HG03460 (cell line): ENCODE results near the gene TRIM6.
"Not testable (repeated sequence)": the region's sequence is repeated elsewhere in the genome, so short reads cannot be mapped to it uniquely, and the experiment has no call there.

Source experiments
- ATAC-seq: cut with Tn5 transposase; IDR thresholded peaks from one replicate; pipeline ENCODE4 v1.9.1; 2021; ENCODE audit not compliant: unreplicated experiment

TRIM6 gene

DNA sequence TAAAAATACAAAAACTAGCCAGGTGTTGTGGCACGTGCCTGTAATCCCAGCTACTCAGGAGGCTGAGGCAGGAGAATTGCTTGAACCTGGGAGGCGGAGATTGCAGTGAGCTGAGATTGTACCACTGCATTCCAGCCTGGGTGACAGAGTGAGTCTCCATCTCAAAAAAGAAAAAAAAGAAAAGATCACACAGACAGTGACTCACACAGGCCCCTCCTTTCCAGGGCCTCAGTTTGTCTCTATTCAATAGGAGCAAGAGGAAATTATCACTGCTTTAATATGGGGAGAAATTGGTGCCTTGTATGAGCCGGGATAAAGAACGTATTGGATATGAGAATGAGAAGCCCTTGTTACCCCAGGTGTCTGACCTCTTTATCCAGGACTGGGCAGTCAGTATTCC is 6.4 kb downstream of the TRIM6 start:
- not testable (repeated sequence) for ATAC-seq

GRCh38 chr11:5603326-5603725 is 6.9 kb downstream of the TRIM6 start:
- ATAC-seq = no peak

DNA sequence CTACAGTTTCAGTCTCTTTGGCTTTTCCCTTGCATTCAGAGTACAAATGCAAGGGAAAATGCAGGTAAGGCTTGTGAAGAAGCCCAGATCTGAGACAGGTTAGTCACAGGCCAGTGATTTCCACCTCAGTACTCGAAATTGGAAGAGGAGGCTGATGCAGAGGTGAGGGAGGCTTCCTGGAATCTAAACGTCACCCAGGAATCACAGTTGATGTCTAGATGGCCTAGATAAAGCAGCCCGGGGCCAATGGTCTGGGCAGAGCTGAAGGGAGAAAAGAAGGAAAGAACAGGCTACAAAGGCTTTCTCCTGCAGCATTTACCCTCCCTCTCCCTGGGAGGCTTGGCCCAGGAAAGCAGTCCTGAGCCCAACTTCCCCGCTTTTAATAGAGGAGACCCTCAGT is 8.5 kb downstream of the TRIM6 start:
- no peak for ATAC-seq

DNA sequence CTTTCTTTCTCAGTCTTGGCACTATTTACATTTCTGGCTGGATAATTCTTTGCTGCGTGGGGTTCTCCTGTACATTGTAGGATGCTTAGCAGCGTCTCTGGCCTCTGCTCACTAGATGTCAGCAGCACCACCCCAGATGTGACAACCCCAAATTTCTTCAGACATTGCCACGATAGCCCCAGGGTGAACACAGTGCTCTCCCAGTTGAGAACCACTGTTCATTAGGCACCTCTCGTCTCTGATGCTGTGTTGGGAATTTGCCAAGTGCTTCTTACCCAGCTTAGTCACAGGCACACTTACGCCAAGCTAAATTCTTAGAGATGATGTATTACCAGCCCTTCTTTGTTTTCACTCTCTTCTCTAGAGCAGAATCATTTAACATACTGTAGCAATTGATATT is 9.4 kb downstream of the TRIM6 start:
- ATAC-seq = no peak

GRCh38 chr11:5608808-5609207 is 12.4 kb downstream of the TRIM6 start:
- no peak for ATAC-seq

- ATAC-seq = no peak
Observed at GRCh38 chr11:5610446-5610845, 14.0 kb downstream of the TRIM6 start.

- ATAC-seq = no peak
Observed at GRCh38 chr11:5611627-5612026, 15.2 kb downstream of the TRIM6 start.

GRCh38 chr11:5618807-5619206 is 22.4 kb downstream of the TRIM6 start:
- ATAC-seq = no peak

DNA sequence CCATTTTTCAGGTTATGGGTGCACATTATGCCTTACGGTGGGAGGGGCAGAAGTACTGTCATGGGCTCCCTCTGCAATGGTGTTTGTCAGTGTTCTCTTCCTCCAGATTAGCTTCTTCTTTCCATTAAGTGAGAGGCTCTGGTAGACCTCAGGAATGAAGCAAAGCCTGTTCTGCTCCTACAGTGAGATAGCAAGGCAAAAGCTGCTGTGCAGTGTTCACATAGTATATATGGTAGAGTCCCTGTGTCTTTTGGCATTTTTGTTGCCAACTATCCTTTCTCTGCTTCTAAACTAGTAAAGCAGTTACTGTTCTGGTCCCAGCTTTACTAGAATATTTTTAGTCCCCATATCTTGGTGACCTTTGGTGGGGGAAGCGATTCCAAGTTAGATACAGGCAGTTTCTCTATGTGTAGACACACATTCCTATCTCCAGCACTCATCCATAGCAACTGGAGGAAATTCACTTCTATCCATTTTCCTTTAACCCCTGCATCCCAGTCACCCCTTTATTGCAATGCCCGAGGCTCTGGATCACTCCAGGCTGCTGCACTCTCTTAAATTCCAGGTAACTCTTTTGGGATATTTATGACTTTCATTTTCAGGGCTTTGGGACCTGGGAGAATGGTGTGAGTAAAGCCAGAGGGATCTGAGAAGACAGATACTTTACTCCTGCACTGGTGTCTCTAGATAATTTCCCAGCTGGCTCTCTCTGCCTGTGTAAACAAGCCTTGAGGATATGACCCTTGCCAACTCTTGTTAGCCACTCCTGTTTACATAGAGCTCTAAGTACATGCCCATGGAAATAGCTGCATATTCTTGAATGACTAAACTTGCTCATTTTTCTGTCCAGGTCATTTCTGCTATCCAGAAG is 24.4 kb downstream of the TRIM6 start:
- ATAC-seq = no peak

GRCh38 chr11:5621580-5621979 is 25.1 kb downstream of the TRIM6 start:
- ATAC-seq = no peak

DNA sequence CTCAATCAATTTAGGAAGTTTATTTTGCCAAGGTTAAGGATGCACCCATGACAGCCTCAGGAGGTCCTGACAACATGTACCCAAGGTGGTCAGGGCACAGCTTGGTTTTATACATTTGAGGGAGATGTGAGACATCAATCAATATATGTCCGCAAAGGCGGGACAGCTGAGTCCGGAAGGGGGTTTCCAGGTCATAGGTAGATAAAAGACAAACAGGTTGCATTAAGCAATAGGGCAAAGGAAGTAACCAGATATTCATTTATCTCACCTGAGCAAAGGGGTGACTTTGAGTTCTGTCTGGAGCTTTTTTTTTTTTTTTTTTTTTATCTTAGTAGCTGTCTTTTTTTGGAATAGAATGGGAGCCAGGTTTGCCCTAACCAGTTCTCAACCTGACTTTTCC is 26.4 kb downstream of the TRIM6 start:
- ATAC-seq = no peak

GRCh38 chr11:5624489-5625279 is 28.2 kb downstream of the TRIM6 start, which contains the start of gene TRIM34:
Gene TRIM34 (plus strand): TSS chr11:5625001. CDS start chr11:5632332, 7,331 bp downstream.
- peak; percentile 97 for ATAC-seq

DNA sequence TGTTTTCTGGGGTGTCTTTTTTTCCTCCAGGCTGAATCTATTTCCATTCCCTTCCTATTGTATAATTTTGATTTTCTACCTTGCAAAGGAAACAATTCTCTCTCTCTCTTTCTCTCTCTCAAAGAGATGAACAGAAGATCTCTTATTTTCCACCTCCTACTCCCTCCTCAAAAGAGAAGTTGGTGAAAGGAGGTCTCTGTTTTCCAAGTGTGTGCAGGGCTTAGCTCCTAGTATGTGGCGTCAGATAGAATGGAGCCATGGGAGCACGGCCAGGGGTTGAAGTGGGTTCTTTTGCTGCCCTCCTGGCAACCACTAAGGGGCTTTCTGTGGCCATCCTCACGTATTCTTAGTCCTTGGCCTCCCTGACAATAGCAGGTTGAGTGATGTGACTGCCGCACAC is 28.8 kb downstream of the TRIM6 start:
- ATAC-seq = no peak

DNA sequence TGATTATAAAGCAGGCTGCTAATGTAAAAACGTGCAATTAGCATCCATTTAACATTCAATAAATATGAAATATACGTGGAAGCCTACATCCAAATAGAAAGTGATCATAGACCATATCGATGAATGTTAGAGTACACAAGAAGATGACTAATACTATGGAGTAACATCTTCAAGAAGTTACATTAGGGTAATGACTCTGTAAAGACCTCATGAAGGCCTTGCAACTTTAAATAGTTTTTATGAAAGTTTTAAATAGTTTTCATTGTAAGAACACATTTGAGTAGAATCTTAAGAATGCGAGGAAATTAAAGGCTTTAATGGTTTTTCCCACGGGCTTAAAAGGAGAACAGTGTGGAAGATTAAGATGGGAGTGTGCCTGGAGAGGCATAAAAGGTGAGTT is 29.8 kb downstream of the TRIM6 start:
- ATAC-seq = no peak

GRCh38 chr11:5631417-5631816 is 35.0 kb downstream of the TRIM6 start:
- ATAC-seq = no peak

- ATAC-seq = peak; percentile 95
Observed at GRCh38 chr11:5631969-5632635, 35.7 kb downstream of the TRIM6 start.

DNA sequence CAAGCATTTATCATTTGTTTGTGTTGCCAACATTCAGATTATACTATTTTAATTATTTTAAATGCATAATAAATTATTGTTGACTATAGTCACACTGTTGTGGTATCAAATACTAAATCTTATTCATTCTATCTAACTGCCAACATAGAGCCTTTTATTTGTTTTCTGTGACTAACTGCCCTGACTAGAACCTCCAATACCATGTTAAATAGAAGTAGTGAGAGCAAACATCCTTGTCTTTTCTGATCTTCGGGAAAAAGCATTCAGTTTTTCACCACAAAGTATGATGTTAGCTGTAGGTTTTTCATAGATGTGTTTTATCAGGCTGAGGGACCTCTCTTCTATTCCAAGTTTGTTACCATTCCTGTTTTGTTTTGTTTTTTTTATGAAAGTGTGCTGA is 43.5 kb downstream of the TRIM6 start:
- ATAC-seq = no peak

DNA sequence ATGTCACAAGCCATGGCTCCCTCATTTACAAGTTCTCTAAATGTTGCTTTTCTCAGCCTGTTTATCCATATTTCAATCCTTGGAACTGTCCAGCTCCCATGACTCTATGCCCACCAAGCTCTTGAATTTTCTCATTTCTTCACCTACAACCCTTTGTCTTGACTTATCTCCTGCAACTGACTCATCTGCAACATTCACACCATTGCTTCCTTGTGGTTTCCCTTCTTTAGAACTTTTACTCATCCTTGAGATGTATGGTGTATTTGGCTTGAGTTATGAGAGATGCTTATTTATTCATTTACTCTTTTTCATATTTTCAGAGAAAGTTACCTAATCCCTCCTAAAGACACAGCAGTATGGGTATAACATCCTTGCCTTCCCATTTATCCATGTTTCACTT is 47.1 kb downstream of the TRIM6 start:
- no peak for ATAC-seq

DNA sequence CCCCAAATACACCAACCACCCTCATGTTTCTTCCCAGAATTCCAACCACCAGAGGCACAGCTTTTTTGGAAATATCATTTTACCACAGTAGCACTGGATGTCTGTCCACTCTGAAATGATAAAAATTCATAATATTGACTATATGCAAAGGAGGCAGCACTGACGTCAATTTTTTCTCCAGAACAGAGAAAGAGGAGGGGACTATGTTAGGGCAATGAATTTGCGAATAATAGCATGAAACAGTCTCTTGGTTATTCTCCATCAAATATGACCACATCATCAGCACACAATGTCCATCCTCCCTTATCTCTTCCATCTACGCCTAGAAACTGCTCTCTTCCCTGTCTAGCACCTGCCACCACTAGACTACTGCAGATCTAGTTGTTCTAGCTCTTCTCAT is 49.7 kb downstream of the TRIM6 start:
- ATAC-seq = no peak

DNA sequence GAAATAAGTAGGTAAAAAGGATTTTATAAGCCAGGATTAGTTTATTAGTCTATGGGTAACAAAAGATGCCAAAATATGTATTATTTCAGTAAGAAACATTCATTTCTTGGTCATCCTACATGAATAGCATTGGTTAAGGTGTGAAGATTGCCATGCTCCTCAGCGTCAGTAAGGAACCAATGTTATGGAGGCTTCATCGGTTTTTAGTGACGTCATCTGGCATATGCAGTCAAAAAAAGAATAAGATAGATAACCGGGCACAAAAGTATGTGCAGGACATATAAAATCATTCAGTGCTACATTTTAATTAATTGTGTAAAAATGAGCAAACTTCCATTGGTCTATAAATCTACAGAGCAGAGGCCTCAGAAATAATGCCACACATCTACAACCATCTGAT is 59.0 kb downstream of the TRIM6 start:
- ATAC-seq = no peak

GRCh38 chr11:5656956-5657355 is 60.5 kb downstream of the TRIM6 start:
- not testable (repeated sequence) for ATAC-seq

DNA sequence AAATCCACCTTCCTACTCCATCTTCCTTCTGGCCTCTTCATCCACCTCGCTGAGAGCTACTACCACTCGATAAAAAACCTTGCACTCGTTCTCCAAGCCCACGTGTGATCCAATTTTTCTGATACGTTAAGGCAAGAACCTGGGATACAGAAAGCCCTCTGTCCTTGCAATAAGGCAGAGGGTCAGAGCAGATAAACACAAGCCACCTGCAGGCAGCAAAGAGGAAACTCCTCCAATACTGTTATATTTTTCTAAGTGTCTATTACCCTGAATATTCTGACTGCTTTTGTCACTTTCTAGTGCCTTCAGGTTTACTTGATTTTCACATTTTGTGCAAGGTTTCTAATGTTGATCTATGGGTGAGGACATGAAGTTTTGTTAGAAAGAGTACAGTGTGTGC is 61.9 kb downstream of the TRIM6 start:
- no peak for ATAC-seq
